ENCODE data around the gene BIRC6. TPM values are rescaled to one million over a fixed set of nuclear protein-coding genes. Genes with fewer than 3 reads are reported as not detected.

The BIRC6 gene
- total RNA-seq, 1 donor from 2014 or later = 98.0 TPM

- no peaks in the 10 kb centered on the region for H3K27me3 Mint-ChIP-seq
- no peaks in the 10 kb centered on the region for H3K9me3 Mint-ChIP-seq (ENCODE audit: low read depth)
- no peak overlapping the region for H3K27ac Mint-ChIP-seq
- no peak overlapping the region for H3K4me3 Mint-ChIP-seq (ENCODE audit: low read depth)
- H3K4me1 Mint-ChIP-seq (ENCODE audit: low read depth) = peaks cover 7% of the 10 kb centered on the region
- DNase-seq (ENCODE audit: low spot score, unreplicated experiment) = no peak
- H3K36me3 Mint-ChIP-seq (ENCODE audit: insufficient read depth) = peaks cover 35% of the 10 kb centered on the region
- TF ChIP-seq, protein P1, sequence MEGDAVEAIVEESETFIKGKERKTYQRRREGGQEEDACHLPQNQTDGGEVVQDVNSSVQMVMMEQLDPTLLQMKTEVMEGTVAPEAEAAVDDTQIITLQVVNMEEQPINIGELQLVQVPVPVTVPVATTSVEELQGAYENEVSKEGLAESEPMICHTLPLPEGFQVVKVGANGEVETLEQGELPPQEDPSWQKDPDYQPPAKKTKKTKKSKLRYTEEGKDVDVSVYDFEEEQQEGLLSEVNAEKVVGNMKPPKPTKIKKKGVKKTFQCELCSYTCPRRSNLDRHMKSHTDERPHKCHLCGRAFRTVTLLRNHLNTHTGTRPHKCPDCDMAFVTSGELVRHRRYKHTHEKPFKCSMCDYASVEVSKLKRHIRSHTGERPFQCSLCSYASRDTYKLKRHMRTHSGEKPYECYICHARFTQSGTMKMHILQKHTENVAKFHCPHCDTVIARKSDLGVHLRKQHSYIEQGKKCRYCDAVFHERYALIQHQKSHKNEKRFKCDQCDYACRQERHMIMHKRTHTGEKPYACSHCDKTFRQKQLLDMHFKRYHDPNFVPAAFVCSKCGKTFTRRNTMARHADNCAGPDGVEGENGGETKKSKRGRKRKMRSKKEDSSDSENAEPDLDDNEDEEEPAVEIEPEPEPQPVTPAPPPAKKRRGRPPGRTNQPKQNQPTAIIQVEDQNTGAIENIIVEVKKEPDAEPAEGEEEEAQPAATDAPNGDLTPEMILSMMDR (IDR thresholded peaks at IDR 0.05; ENCODE audit: unreplicated experiment) = no peak
Observed at GRCh38 chr2:32611366-32611765, 254.5 kb downstream of the BIRC6 start.

DNA sequence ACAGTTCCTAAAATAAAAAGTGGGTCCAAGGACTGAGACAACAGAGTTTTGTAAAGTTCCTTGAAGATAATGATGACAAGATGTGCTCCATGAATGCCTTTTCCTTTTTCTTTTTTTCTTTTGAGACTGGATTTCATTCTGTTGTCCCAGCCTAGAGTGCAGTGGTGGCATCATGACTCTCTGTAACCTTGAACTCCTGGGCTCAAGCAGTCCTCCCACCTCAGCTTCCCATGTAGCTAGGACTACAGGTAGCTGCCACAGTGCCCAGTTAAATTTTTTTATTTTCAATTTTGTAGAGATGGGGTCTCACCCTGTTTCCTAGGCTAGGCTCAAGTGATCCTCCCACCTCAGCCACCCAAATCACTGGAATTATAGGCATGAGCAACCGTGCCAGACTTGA is 254.9 kb downstream of the BIRC6 start:
- TF ChIP-seq, protein P1 (IDR thresholded peaks at IDR 0.05; ENCODE audit: unreplicated experiment) = no peak
- H3K27me3 Mint-ChIP-seq = no peaks in the 10 kb centered on the region
- H3K36me3 Mint-ChIP-seq (ENCODE audit: insufficient read depth) = peaks cover 35% of the 10 kb centered on the region
- no peak overlapping the region for H3K4me3 Mint-ChIP-seq (ENCODE audit: low read depth)
- H3K4me1 Mint-ChIP-seq (ENCODE audit: low read depth) = peaks cover 7% of the 10 kb centered on the region
- no peak for DNase-seq (ENCODE audit: low spot score, unreplicated experiment)
- no peak overlapping the region for H3K27ac Mint-ChIP-seq
- no peaks in the 10 kb centered on the region for H3K9me3 Mint-ChIP-seq (ENCODE audit: low read depth)

- H3K4me1 Mint-ChIP-seq (ENCODE audit: low read depth) = peaks cover 15% of the 10 kb centered on the region
- H3K27ac Mint-ChIP-seq = no peak overlapping the region
- TF ChIP-seq, protein P1 (IDR thresholded peaks at IDR 0.05; ENCODE audit: unreplicated experiment) = no peak
- no peaks in the 10 kb centered on the region for H3K27me3 Mint-ChIP-seq
- H3K9me3 Mint-ChIP-seq (ENCODE audit: low read depth) = no peaks in the 10 kb centered on the region
- DNase-seq (ENCODE audit: low spot score, unreplicated experiment) = no peak
- no peak overlapping the region for H3K4me3 Mint-ChIP-seq (ENCODE audit: low read depth)
- peaks cover 29% of the 10 kb centered on the region for H3K36me3 Mint-ChIP-seq (ENCODE audit: insufficient read depth)
Observed at GRCh38 chr2:32614084-32614483, 257.3 kb downstream of the BIRC6 start.

- TF ChIP-seq, protein P1 (IDR thresholded peaks at IDR 0.05; ENCODE audit: unreplicated experiment) = no peak
- Mint-ChIP-seq H3K27me3 (no peaks in the 10 kb centered on the region), H3K4me1 (ENCODE audit: low read depth) (peaks cover 9% of the 10 kb centered on the region), H3K4me3 (ENCODE audit: low read depth) (no peak overlapping the region), H3K27ac (peak overlapping the region; percentile 89), H3K9me3 (ENCODE audit: low read depth) (no peaks in the 10 kb centered on the region), H3K36me3 (ENCODE audit: insufficient read depth) (peaks cover 20% of the 10 kb centered on the region)
- DNase-seq (ENCODE audit: low spot score, unreplicated experiment) = no peak
Observed at GRCh38 chr2:32617599-32618189, 260.9 kb downstream of the BIRC6 start.

DNA sequence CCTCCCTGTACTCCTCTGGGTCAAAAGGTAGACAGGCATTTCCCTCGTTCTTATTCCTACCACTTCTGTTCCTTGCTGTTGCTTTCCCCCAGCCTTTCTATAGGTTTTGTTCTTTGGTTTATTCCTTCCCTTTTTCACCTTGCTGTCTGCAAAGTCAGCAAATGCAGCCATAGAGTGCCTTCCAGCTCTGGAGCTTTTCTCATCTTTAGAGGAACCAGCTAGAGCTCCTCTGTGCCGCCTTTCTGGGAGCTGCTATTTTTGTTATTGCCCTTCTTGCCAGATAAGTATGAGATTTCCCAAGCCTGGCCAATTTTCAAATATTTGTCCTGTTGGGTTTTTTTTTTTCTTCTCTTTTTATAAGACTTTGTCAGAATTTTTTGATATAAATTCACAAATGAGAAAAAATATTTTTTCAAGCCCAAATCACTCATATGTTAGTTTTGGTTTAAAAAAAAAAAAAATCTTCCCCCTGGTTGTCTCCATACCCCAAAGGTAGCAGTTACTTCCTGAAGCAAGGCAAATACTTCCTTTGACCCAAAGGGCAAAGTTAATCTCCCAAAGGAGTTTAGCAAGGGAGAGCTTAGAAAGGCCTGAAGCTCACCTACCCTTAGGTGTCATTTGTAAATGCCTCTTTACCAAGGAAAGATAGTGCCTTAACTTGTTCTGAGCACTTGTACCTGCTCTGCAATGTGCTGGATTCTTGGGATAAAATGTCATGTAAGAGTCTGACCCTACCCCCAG is 265.9 kb downstream of the BIRC6 start:
- Mint-ChIP-seq H3K36me3 (ENCODE audit: insufficient read depth) (peaks cover 7% of the 10 kb centered on the region), H3K9me3 (ENCODE audit: low read depth) (no peaks in the 10 kb centered on the region), H3K4me1 (ENCODE audit: low read depth) (peaks cover 8% of the 10 kb centered on the region), H3K4me3 (ENCODE audit: low read depth) (no peak overlapping the region), H3K27me3 (peaks cover 13% of the 10 kb centered on the region), H3K27ac (peak overlapping the region; percentile 21)
- TF ChIP-seq, protein P1 (IDR thresholded peaks at IDR 0.05; ENCODE audit: unreplicated experiment) = no peak
- no peak for DNase-seq (ENCODE audit: low spot score, unreplicated experiment)
